Coronary artery (tissue), 2 donors: ENCODE data around the gene TBL1X.

Experiments
- DNase-seq: peaks from one replicate; pipeline ENCODE4 v3.0.0-alpha.2; 2017; ENCODE audit warnings: low spot score
- H3K27ac ChIP-seq, 2 donors: fragments of 200-600 bp; sonication (generic); one replicate each; pipeline ENCODE4 v1.5.1; 2016 to 2019
- H3K4me3 ChIP-seq: fragments of 200-600 bp; sonication (generic); 2 replicates; pipeline ENCODE4 v1.5.1; 2016; ENCODE audit warnings: mild to moderate bottlenecking, moderate library complexity
- TF ChIP-seq, protein P1 (sequence below): fragments of 200-600 bp; sonication (generic); IDR thresholded peaks from one replicate; pipeline ENCODE4 v1.5.1; 2019; ENCODE audit warnings: antibody characterized with exemption

TBL1X gene

DNA sequence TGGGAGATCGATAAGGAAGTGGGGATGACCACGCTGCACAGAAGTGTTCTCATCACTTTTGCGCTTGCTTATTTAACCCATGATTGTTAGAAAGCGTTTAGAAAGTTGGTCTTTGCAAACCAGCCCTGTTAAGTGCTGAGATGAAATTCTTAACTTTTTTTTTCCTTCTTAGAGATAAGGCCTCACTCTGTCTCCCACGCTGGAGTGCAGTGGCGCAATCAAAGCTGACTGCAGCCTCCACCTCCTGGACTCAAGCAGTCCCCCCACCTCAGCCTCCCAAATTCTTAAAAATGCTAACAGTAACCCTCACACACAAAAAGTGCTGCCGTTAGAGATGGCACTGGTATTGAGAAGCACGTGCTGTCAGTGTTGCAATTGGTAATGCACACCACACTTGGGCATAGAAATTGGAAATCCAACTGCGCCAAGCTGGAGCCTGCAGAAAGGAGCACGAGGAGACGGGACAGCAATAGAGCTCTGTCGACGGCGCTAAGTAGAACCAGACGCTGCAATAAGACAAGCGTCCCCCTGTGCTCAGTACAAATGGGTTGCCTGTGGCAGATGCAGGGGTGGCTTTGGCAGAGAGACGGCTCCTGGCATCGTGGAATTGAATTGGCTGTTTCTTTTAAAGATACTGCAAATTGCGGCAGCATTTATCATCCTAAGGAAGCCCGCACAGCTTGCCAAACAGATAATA is 113.4 kb downstream of the TBL1X start:
- TF ChIP-seq, protein P1, sequence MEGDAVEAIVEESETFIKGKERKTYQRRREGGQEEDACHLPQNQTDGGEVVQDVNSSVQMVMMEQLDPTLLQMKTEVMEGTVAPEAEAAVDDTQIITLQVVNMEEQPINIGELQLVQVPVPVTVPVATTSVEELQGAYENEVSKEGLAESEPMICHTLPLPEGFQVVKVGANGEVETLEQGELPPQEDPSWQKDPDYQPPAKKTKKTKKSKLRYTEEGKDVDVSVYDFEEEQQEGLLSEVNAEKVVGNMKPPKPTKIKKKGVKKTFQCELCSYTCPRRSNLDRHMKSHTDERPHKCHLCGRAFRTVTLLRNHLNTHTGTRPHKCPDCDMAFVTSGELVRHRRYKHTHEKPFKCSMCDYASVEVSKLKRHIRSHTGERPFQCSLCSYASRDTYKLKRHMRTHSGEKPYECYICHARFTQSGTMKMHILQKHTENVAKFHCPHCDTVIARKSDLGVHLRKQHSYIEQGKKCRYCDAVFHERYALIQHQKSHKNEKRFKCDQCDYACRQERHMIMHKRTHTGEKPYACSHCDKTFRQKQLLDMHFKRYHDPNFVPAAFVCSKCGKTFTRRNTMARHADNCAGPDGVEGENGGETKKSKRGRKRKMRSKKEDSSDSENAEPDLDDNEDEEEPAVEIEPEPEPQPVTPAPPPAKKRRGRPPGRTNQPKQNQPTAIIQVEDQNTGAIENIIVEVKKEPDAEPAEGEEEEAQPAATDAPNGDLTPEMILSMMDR, result no peak
- DNase-seq, result no peak
- Histone ChIP-seq H3K4me3 (no peak overlapping the region), H3K27ac (no peak overlapping the region)

GRCh38 chrX:9581771-9582385 is 117.0 kb downstream of the TBL1X start:
- TF ChIP-seq, protein P1, result no peak
- H3K27ac ChIP-seq, result no peak overlapping the region
- DNase-seq, result no peak

DNA sequence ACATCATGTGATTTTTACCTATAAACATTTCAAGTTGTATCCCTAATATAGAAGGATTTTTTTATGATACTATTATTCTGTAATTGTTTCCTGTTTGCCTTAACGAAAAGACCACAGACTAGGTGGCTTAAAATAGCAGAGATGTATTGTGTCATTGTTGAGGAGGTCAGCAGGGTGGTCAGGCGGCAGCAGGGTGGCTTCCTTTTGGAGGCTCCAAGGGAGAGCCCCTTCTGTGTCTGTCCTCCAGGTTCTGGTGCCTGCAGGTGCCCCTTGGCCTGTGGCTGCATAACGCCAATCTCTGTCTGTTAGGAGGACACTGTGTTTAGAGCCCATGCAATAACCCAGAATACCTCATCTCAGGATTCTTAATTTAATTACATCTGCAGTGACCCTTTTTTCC is 118.1 kb downstream of the TBL1X start:
- H3K4me3 ChIP-seq, result no peak overlapping the region
- no peak overlapping the region for H3K27ac ChIP-seq

More at GRCh38 chrX:9581771-9582385, 117.0 kb downstream of the TBL1X start:
- H3K4me3 ChIP-seq, result no peak overlapping the region

DNA sequence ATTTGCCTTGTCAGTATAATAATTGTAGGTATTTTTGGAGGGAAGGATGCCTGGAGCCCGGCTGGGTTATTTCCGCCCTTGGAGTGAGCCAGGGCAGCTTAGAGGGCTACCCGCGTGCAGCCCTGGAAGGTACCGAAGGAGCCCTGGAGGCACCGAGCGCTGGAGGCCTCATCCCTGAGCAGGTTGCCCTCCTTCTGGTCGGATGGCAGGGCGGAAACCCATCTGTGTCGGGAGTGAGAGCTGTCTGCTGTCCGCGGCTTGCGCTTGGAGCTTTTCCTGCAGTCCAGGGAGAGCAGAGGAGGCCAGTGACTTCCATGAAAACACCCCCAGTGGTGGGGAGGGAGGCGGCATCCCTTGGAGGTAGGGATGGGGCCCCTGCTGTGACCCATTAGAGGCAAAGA is 122.1 kb downstream of the TBL1X start:
- TF ChIP-seq, protein P1, result no peak
- Histone ChIP-seq H3K4me3 (no peak overlapping the region), H3K27ac (no peak overlapping the region)
- no peak for DNase-seq

More for the DNA sequence above, 118.1 kb downstream of the TBL1X start:
- TF ChIP-seq, protein P1, result no peak
- no peak for DNase-seq

DNA sequence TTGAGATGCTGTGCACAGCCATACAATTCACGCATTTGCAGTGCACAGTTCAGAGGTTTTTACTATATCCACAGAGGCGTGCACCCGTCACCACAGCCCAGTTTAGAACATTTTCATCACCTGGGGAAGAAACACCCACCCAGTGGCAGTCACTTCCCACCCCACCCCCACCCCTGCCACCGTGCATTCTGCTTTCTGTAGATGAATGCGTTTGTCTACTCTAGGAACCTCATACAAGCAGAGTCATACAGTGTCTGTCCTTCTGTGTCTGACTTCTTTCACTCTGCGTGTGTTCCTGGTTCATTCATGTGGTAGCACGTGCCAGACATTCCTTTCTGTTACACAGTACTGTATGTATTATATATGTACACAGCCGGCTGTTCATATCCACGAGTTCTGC is 122.8 kb downstream of the TBL1X start:
- no peak for DNase-seq
- no peak overlapping the region for H3K4me3 ChIP-seq
- H3K27ac ChIP-seq, result no peak overlapping the region
- TF ChIP-seq, protein P1, result no peak

GRCh38 chrX:9591496-9591895 is 126.6 kb downstream of the TBL1X start:
- no peak for DNase-seq
- no peak overlapping the region for H3K4me3 ChIP-seq
- no peak overlapping the region for H3K27ac ChIP-seq
- TF ChIP-seq, protein P1, result no peak

DNA sequence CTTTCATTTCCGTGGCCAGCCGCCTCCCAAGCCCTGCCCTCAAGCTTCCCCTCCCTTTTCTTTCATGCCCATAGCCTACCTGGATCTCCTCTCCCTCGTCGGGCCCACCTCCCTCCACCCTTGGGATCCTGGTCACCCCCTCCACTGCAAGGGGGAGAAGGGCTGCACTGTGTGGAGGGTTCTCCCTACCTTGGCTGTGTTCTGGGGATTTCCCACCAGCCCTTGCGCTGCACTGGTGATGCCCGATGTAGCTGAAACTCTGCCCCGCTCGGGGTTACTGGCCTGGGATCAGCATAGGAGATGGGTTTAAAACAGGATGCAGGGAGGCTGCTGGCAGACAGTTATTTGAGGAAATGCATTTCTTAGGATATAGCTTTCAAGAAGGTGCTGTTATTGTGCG is 128.9 kb downstream of the TBL1X start:
- no peak for DNase-seq
- no peak overlapping the region for H3K27ac ChIP-seq
- TF ChIP-seq, protein P1, result no peak
- no peak overlapping the region for H3K4me3 ChIP-seq
